T47D (cell line): ENCODE results near the gene IKZF2.

Source experiments
- DNase-seq, 2 experiments: peaks; one replicate each; pipeline versions ENCODE4 v3.0.0 to v3.0.0-alpha.2; 2011 to 2012; ENCODE audit warnings: low read depth in 1 of 2, low spot score in 1 of 2
- JUND ChIP-seq: IDR thresholded peaks from 2 replicates; pipeline ENCODE4 v1.6.1; 2012; ENCODE audit warnings: low read depth
- in situ Hi-C: cut with HindIII; loops from 2 replicates; pipeline ENCODE4 v1.10.0; 2016; ENCODE audit warnings: low sequenced_read_pairs, low pct_unique_long_range_greater_than_20kb

IKZF2 gene

GRCh38 chr2:213151437-213152064, at the start of gene IKZF2:
Gene IKZF2 (minus strand): TSS chr2:213151612. CDS start chr2:213148629, 2,983 bp downstream.
- no peak for TF ChIP-seq JUND
- DNase-seq = peak; percentile 56 to 93
- in situ Hi-C loops = no loop called here

- in situ Hi-C loops = no loop called here
- no peak for DNase-seq
- no peak for TF ChIP-seq JUND
These were observed 48.5 kb upstream of the IKZF2 start for GRCh38 chr2:213199871-213200270.

GRCh38 chr2:213189001-213189899, 37.8 kb upstream of the IKZF2 start:
- in situ Hi-C loops = no loop called here
- TF ChIP-seq JUND = no peak
- DNase-seq = no peak

GRCh38 chr2:213188533-213188867, 37.1 kb upstream of the IKZF2 start:
- in situ Hi-C loops = no loop called here
- DNase-seq = no peak
- no peak for TF ChIP-seq JUND

GRCh38 chr2:213187833-213188532, 36.6 kb upstream of the IKZF2 start:
- in situ Hi-C loops = no loop called here
- no peak for TF ChIP-seq JUND
- DNase-seq = peak; percentile 5 to 79

GRCh38 chr2:213187386-213187785, 36.0 kb upstream of the IKZF2 start:
- no peak for DNase-seq
- TF ChIP-seq JUND = no peak
- in situ Hi-C loops = no loop called here

- DNase-seq = no peak
- in situ Hi-C loops = no loop called here
These were observed 33.9 kb upstream of the IKZF2 start for GRCh38 chr2:213185147-213185822.

GRCh38 chr2:213181712-213182111, 30.3 kb upstream of the IKZF2 start:
- TF ChIP-seq JUND = no peak
- DNase-seq = no peak
- in situ Hi-C loops = no loop called here

More at GRCh38 chr2:213185147-213185822, 33.9 kb upstream of the IKZF2 start:
- TF ChIP-seq JUND = no peak

- DNase-seq = no peak
- in situ Hi-C loops = no loop called here
- TF ChIP-seq JUND = no peak
These were observed 26.3 kb upstream of the IKZF2 start for GRCh38 chr2:213177679-213178078.

GRCh38 chr2:213175673-213176247, 24.3 kb upstream of the IKZF2 start:
- TF ChIP-seq JUND = no peak
- DNase-seq = peak in 1 of 2 experiments; percentile 53
- in situ Hi-C loops = no loop called here

GRCh38 chr2:213172641-213173040, 21.2 kb upstream of the IKZF2 start:
- no peak for DNase-seq
- in situ Hi-C loops = no loop called here
- TF ChIP-seq JUND = no peak

GRCh38 chr2:213171147-213171546, 19.7 kb upstream of the IKZF2 start:
- no peak for DNase-seq
- in situ Hi-C loops = no loop called here
- TF ChIP-seq JUND = no peak
